ENCODE measurements around the gene GRB10. TPM values are rescaled to one million over a fixed set of nuclear protein-coding genes. Genes with fewer than 3 reads are reported as not detected.

The GRB10 gene
- total RNA-seq, 4 donors from 2014 or later = 32.1 to 50.3 (median 38.1) TPM

- H3K9me3 ChIP-seq = no peaks in the 10 kb centered on the region
- peaks cover 0 to 34% (median 0%) of the 10 kb centered on the region in 4 donors for H3K4me1 ChIP-seq
- no peak for TF ChIP-seq POLR2A (IDR thresholded peaks at IDR 0.05)
- TF ChIP-seq, protein P1, sequence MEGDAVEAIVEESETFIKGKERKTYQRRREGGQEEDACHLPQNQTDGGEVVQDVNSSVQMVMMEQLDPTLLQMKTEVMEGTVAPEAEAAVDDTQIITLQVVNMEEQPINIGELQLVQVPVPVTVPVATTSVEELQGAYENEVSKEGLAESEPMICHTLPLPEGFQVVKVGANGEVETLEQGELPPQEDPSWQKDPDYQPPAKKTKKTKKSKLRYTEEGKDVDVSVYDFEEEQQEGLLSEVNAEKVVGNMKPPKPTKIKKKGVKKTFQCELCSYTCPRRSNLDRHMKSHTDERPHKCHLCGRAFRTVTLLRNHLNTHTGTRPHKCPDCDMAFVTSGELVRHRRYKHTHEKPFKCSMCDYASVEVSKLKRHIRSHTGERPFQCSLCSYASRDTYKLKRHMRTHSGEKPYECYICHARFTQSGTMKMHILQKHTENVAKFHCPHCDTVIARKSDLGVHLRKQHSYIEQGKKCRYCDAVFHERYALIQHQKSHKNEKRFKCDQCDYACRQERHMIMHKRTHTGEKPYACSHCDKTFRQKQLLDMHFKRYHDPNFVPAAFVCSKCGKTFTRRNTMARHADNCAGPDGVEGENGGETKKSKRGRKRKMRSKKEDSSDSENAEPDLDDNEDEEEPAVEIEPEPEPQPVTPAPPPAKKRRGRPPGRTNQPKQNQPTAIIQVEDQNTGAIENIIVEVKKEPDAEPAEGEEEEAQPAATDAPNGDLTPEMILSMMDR (IDR thresholded peaks at IDR 0.05) = no peak
- H3K27ac ChIP-seq = peak overlapping the region in 2 of 4 donors; percentile 69
- H3K36me3 ChIP-seq = no peaks in the 10 kb centered on the region
- DNase-seq = peak in 1 of 3 donors; percentile 63
- H3K4me3 ChIP-seq = peak overlapping the region in 1 of 4 donors; percentile 16
- no peaks in the 10 kb centered on the region for H3K27me3 ChIP-seq
Measured at GRCh38 chr7:50684011-50684712, 98.5 kb downstream of the GRB10 start.

DNA sequence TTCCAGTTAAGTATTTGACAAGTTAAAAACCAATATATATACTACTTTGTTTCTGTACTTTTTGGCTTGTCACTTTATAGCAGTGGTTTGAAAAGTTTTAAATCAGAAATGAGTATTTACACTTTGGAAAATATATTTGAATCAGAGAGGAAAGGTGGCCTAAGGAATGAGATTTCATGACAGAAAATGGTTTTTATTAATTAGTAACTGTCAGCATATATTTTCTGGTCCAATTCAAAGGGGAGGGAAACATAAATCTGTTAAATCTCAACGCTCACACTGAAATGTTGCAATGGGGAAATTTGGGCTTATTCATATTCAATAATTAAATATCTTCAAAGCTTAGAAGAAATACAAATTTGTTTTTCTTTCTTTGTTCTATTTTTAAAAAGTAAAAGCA is 100.1 kb downstream of the GRB10 start:
- Histone ChIP-seq H3K27me3 (no peaks in the 10 kb centered on the region), H3K27ac (no peak overlapping the region), H3K36me3 (no peaks in the 10 kb centered on the region), H3K9me3 (no peaks in the 10 kb centered on the region), H3K4me3 (no peak overlapping the region), H3K4me1 (peaks cover 0 to 34% (median 0%) of the 10 kb centered on the region in 4 donors)
- TF ChIP-seq POLR2A (IDR thresholded peaks at IDR 0.05) = no peak
- no peak for DNase-seq

- Histone ChIP-seq H3K27ac (peak overlapping the region in 2 of 4 donors; percentile 32 to 50), H3K36me3 (no peaks in the 10 kb centered on the region), H3K27me3 (no peaks in the 10 kb centered on the region), H3K4me1 (peaks cover 0 to 34% (median 0%) of the 10 kb centered on the region in 4 donors), H3K4me3 (no peak overlapping the region), H3K9me3 (no peaks in the 10 kb centered on the region)
- TF ChIP-seq, protein P1 (IDR thresholded peaks at IDR 0.05) = no peak
- no peak for TF ChIP-seq POLR2A (IDR thresholded peaks at IDR 0.05)
- DNase-seq = no peak
Measured at GRCh38 chr7:50682079-50682478, 100.6 kb downstream of the GRB10 start.

DNA sequence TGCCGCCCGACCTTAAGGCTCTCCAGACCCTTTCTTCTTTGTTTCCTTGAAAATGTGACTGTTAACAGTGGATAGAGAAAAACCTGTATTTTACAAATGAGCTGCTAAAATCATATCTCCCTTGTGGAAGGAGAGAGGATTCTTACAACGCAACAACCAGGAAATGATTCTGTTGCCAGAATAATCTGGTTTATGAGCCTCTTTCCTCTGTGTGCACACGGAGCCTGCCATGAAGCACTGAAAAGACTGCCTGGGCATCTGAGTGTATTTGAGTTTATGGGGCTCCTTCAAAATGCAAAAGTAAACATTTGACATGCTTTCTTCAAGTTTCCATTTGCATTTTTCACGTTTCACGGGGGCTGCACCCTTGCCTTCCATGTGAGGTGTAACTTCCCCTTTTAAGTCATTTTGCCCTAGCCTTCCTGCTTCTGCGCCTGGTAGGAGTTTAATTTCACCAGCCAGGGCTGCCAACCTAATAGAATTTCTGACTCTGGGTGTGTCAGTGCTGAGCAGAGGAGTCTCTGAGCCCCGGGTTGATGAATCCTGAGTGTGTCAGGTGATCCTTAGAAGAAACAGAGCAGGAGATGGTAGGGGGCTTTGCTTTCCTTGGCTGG is 101.2 kb downstream of the GRB10 start:
- DNase-seq = no peak
- Histone ChIP-seq H3K9me3 (no peaks in the 10 kb centered on the region), H3K4me1 (peaks cover 0 to 34% (median 0%) of the 10 kb centered on the region in 4 donors), H3K36me3 (no peaks in the 10 kb centered on the region), H3K4me3 (peak overlapping the region in 1 of 4 donors; percentile 2), H3K27ac (peak overlapping the region in 2 of 4 donors; percentile 32 to 50), H3K27me3 (no peaks in the 10 kb centered on the region)
- TF ChIP-seq, protein P1 (IDR thresholded peaks at IDR 0.05) = peak in 1 of 6 experiments; percentile 4
- TF ChIP-seq POLR2A (IDR thresholded peaks at IDR 0.05) = no peak

DNA sequence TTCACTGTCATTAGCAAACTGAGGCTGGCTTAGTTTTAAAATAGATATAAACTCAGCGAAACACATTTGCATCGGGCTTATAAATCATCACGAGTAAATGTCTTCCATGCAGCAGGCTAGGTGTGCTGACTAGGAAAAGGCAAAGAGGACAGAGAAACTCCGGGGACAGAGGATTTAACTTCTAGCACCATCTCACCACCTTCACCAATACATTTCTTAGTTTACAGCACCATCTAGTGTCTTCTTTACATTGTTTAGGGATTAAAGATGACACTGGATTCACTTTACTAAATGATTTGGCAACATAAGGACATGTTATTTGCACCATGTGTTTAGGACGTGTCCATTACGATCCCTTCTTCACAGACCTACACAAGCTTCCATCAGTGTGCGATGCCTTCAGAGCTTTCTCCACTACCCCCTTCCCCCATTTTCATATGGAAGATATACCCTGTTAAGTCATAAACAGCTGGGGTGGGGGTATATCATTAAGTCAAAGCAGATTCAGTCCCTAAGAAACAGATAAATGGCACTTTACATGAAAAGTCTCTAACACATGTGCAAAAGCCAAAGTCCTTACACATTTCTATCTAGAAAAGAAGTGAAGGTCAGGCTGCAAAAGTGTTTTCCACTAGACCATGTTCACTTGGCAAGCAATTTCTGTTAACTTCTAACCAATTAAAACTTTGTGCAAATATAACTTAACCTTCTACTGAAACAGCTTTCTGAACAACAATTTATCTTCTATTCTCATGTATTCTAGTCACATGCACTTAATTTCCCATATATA is 103.3 kb downstream of the GRB10 start:
- no peak overlapping the region for H3K4me3 ChIP-seq
- no peaks in the 10 kb centered on the region for H3K9me3 ChIP-seq
- H3K27ac ChIP-seq = no peak overlapping the region
- H3K36me3 ChIP-seq = peaks cover 0 to under 1% (median 0%) of the 10 kb centered on the region in 3 donors
- no peak for DNase-seq
- no peaks in the 10 kb centered on the region for H3K27me3 ChIP-seq
- TF ChIP-seq, protein P1 (IDR thresholded peaks at IDR 0.05) = peak in 4 of 6 experiments; percentile 29 to 76 (median 68)
- TF ChIP-seq POLR2A (IDR thresholded peaks at IDR 0.05) = no peak
- peaks cover 0 to 19% (median 0%) of the 10 kb centered on the region in 4 donors for H3K4me1 ChIP-seq

All from Peyer's patch (tissue), 4 donors.